Measurements from ENCODE around the gene TOMM7.

GRCh38 chr7:22856416-22856815 lies 33.8 kb upstream of the TOMM7 start:
- TF ChIP-seq CTCF (conservative IDR thresholded peaks at IDR 0.05) (no peak), EZH2 (IDR thresholded peaks at IDR 0.05; ENCODE audit: low read depth) (no peak)

All from PC-9 (cell line).